OCI-LY1 (cell line): ENCODE measurements around the gene COL18A1.

ENCODE experiments used
- H2AFZ ChIP-seq: fragments of 200-600 bp; sonication (generic), shearing (Covaris generic); 2 replicates; pipeline ENCODE4 v1.6.0; 2014; ENCODE audit warnings: antibody characterized with exemption, mild to moderate bottlenecking, low read length
- H3F3A ChIP-seq: fragments of 200-600 bp; sonication (generic), shearing (Covaris generic); 2 replicates; pipeline ENCODE4 v1.6.0; 2014; ENCODE audit warnings: mild to moderate bottlenecking, antibody characterized with exemption, low read length, moderate library complexity; ENCODE audit not compliant: insufficient read depth
- H3K27ac ChIP-seq: fragments of 200-600 bp; sonication (generic); 2 replicates; pipeline ENCODE4 v1.5.1; 2014; ENCODE audit warnings: low read length, mixed run types, mild to moderate bottlenecking, low read depth; ENCODE audit not compliant: poor library complexity, severe bottlenecking
- H3K27me3 ChIP-seq: fragments of 200-600 bp; sonication (generic); 2 replicates; pipeline ENCODE4 v1.6.0; 2014; ENCODE audit warnings: antibody characterized with exemption, mild to moderate bottlenecking, low read length, moderate library complexity; ENCODE audit not compliant: insufficient read depth
- H3K36me3 ChIP-seq: fragments of 200-600 bp; sonication (generic); 2 replicates; pipeline ENCODE4 v1.6.1; 2014; ENCODE audit warnings: mild to moderate bottlenecking, antibody characterized with exemption, low read length, moderate library complexity, mixed read lengths; ENCODE audit not compliant: insufficient read depth
- H3K4me1 ChIP-seq: fragments of 200-600 bp; sonication (generic); 2 replicates; pipeline ENCODE4 v1.5.1; 2014; ENCODE audit warnings: mild to moderate bottlenecking, low read length, moderate library complexity; ENCODE audit not compliant: insufficient read depth, severe bottlenecking
- H3K4me2 ChIP-seq: fragments of 200-600 bp; sonication (generic), shearing (Covaris generic); 2 replicates; pipeline ENCODE4 v1.6.1; 2014; ENCODE audit warnings: low read length
- H3K4me3 ChIP-seq: fragments of 200-600 bp; sonication (generic); 2 replicates; pipeline ENCODE4 v1.5.1; 2014; ENCODE audit warnings: low read length, low read depth, mild to moderate bottlenecking, mixed read lengths; ENCODE audit not compliant: poor library complexity, severe bottlenecking
- H3K79me2 ChIP-seq: fragments of 200-600 bp; shearing (Covaris generic); 2 replicates; pipeline ENCODE4 v1.6.1; 2016; ENCODE audit warnings: mixed run types, low read length, mixed read lengths; ENCODE audit not compliant: insufficient read depth
- H3K9ac ChIP-seq: fragments of 200-600 bp; sonication (generic), shearing (Covaris generic); 2 replicates; pipeline ENCODE4 v1.6.1; 2014; ENCODE audit warnings: mild to moderate bottlenecking, low read length, mixed read lengths
- H3K9me2 ChIP-seq: fragments of 200-600 bp; sonication (generic), shearing (Covaris generic); 2 replicates; pipeline ENCODE4 v1.6.1; 2014; ENCODE audit warnings: low read depth, mild to moderate bottlenecking, low read length, mixed read lengths
- H3K9me3 ChIP-seq: fragments of 200-600 bp; shearing (Covaris generic); 2 replicates; pipeline ENCODE4 v1.6.1; 2014; ENCODE audit warnings: low read length, mixed read lengths
- H4K20me1 ChIP-seq: fragments of 200-600 bp; sonication (generic), shearing (Covaris generic); 2 replicates; pipeline ENCODE4 v1.6.0; 2016; ENCODE audit warnings: mild to moderate bottlenecking, low read length; ENCODE audit not compliant: insufficient read depth
- EZH2 ChIP-seq: fragments of 200-600 bp; sonication (generic), shearing (Covaris generic); IDR thresholded peaks from 2 replicates; pipeline ENCODE4 v1.8.0; 2017; ENCODE audit warnings: borderline replicate concordance, mixed run types, mild to moderate bottlenecking, antibody characterized with exemption, low read length, moderate library complexity, mixed read lengths
- TF ChIP-seq, protein P1 (sequence below): fragments of 200-600 bp; sonication (generic), shearing (Covaris generic); IDR thresholded peaks from 2 replicates; pipeline ENCODE4 v1.5.1; 2017; ENCODE audit warnings: mild to moderate bottlenecking, antibody characterized with exemption, low read length, moderate library complexity, mixed read lengths

Gene COL18A1

DNA sequence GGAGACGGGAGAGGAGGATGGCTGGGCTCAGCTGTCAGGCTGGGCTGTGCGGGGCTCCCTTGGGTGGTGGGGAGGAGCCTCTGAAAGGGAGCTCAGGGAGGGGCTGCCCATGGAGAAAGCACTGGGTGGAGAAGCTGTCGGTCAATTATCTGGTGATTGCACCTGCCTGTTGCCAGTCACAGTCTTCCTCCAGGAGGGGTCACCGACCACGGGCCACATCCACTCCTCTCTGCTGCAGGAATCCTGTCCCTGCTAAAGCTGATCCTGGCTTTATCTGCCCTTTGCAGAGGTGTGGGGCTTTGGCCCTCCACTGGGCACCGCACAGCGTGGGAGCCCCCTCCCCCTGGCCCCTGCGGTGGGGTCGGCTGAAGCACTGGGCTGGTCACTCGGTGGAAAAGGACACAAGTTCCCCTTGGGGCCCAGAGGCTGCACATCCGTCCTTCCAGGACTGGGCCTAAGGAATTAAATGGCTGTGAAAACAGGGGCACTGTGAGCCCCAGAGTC lies 21.8 kb upstream of the COL18A1 start:
- no peaks in the 10 kb centered on the region for H3K36me3 ChIP-seq
- H3K79me2 ChIP-seq, result no peaks in the 10 kb centered on the region
- H3K4me2 ChIP-seq, result no peak overlapping the region
- no peaks in the 10 kb centered on the region for H3K9me2 ChIP-seq
- H2AFZ ChIP-seq, result no peak overlapping the region
- H3K4me3 ChIP-seq, result no peak overlapping the region
- peaks cover 4% of the 10 kb centered on the region; the same call in 1 of the 2 replicates for H3K27me3 ChIP-seq
- no peaks in the 10 kb centered on the region for H3K4me1 ChIP-seq
- TF ChIP-seq, protein P1, sequence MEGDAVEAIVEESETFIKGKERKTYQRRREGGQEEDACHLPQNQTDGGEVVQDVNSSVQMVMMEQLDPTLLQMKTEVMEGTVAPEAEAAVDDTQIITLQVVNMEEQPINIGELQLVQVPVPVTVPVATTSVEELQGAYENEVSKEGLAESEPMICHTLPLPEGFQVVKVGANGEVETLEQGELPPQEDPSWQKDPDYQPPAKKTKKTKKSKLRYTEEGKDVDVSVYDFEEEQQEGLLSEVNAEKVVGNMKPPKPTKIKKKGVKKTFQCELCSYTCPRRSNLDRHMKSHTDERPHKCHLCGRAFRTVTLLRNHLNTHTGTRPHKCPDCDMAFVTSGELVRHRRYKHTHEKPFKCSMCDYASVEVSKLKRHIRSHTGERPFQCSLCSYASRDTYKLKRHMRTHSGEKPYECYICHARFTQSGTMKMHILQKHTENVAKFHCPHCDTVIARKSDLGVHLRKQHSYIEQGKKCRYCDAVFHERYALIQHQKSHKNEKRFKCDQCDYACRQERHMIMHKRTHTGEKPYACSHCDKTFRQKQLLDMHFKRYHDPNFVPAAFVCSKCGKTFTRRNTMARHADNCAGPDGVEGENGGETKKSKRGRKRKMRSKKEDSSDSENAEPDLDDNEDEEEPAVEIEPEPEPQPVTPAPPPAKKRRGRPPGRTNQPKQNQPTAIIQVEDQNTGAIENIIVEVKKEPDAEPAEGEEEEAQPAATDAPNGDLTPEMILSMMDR, result no peak
- no peak for TF ChIP-seq EZH2
- no peaks in the 10 kb centered on the region for H3F3A ChIP-seq
- H4K20me1 ChIP-seq, result no peaks in the 10 kb centered on the region
- H3K9me3 ChIP-seq, result no peaks in the 10 kb centered on the region
- H3K27ac ChIP-seq, result no peak overlapping the region
- no peak overlapping the region for H3K9ac ChIP-seq

DNA sequence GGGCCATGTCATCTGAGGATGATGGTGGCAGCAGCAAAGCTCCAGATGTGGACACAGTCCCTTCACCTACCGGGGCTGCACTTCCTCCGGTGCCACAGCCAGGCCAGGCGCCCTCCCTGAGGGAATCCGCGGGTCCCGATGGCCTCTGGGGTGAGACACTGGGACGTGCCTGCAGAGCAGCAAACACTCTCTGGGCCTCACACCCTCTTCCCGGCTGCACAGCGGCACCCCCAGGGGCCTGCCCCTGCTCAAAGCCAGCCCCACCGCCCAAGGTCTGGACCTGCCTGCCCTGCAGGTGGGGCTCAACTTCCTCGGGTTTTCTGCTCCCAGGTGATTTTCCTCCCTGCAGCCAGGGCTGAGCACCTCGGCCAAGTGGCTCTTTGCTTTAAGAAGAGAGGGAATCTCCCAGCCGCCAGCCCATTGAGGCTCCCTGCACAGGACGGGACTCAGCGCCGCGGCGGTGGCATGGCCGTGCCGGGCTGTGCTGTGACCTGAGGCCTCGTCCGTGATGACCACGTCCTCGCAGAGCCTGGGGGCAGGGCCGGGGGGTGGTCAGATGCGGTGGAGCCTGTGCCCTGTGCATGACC lies 21.3 kb upstream of the COL18A1 start:
- H2AFZ ChIP-seq, result no peak overlapping the region
- H3K9me2 ChIP-seq, result no peaks in the 10 kb centered on the region
- TF ChIP-seq, protein P1, result no peak
- TF ChIP-seq EZH2, result no peak
- no peak overlapping the region for H3K4me3 ChIP-seq
- H4K20me1 ChIP-seq, result no peaks in the 10 kb centered on the region
- H3K4me1 ChIP-seq, result no peaks in the 10 kb centered on the region
- H3K27ac ChIP-seq, result no peak overlapping the region
- no peak overlapping the region for H3K4me2 ChIP-seq
- H3K79me2 ChIP-seq, result no peaks in the 10 kb centered on the region
- no peak overlapping the region for H3K9ac ChIP-seq
- H3K36me3 ChIP-seq, result no peaks in the 10 kb centered on the region
- H3K9me3 ChIP-seq, result no peaks in the 10 kb centered on the region
- no peaks in the 10 kb centered on the region for H3F3A ChIP-seq
- H3K27me3 ChIP-seq, result peaks cover 4% of the 10 kb centered on the region; the same call in 1 of the 2 replicates

DNA sequence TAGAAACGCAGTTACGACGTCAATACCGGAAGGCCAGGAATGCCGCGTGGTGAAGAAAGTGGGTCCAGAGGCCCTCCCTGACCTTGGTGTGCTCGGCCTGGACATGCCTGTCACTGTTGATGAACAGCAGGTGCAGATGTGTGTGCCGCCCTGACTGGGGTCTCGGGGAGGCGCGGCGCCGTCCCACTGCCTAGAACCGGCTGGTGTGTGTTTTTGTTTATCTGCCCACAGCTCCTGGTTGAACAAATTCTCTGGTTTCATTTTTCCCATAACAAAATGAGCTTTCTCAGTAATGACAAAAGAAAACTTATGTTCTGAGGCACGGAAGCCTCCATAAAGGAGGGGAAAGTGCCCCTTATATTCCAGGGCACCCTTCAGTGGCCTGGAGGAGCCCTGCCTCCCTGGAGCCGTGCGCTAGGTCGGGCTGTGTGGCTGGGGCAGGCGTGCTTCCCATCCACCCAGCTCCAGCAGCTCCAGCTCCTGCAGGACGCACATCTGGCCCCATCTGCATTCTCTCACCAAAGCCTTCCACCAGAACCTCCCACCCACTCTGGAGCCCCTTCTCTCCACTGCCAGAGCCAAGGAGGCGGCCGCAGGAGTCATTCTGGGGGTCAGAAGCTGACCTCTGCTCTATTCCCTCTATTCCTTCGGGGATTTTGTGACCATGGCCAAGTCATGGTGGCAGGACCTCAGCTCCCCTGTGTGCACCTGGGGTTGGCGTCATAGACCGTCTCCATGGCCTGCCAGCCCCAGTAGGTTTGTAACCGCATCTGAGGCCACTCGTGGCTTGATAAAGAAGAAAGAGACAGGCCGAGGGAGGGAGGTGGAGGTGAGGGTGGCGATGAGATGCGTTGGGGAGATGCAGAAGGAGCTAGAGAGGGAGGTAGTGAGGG lies 20.1 kb upstream of the COL18A1 start:
- Histone ChIP-seq H3K9me2 (no peaks in the 10 kb centered on the region), H3F3A (no peaks in the 10 kb centered on the region), H3K4me3 (no peak overlapping the region), H3K9ac (no peak overlapping the region), H3K9me3 (no peaks in the 10 kb centered on the region), H4K20me1 (no peaks in the 10 kb centered on the region), H3K36me3 (no peaks in the 10 kb centered on the region), H3K79me2 (no peaks in the 10 kb centered on the region), H2AFZ (no peak overlapping the region), H3K4me1 (no peaks in the 10 kb centered on the region), H3K4me2 (no peak overlapping the region), H3K27ac (no peak overlapping the region), H3K27me3 (peaks cover 4% of the 10 kb centered on the region; the same call in 1 of the 2 replicates)
- TF ChIP-seq EZH2, result no peak
- TF ChIP-seq, protein P1, result no peak
